Nephron progenitor cell (in vitro differentiated cells): ENCODE data around the gene IGSF6.
A peak's percentile ranks its signal among the peaks of the same experiment; 100 is the strongest.

Experiments used
- DNase-seq: peaks from one replicate; pipeline ENCODE4 v3.0.0; 2021
- H3K27ac Mint-ChIP-seq: 2 replicates; pipeline ENCODE4 v1.8.0; 2021; ENCODE audit warnings: mild to moderate bottlenecking, moderate library complexity, mixed read lengths
- H3K27me3 Mint-ChIP-seq: 2 replicates; pipeline ENCODE4 v1.8.0; 2021; ENCODE audit warnings: mild to moderate bottlenecking, low read depth, mixed read lengths; ENCODE audit not compliant: poor library complexity
- H3K36me3 Mint-ChIP-seq: 2 replicates; pipeline ENCODE4 v1.8.0; 2021; ENCODE audit warnings: low read depth, mixed read lengths
- H3K4me1 Mint-ChIP-seq: 2 replicates; pipeline ENCODE4 v1.8.0; 2021; ENCODE audit warnings: mixed read lengths
- H3K4me3 Mint-ChIP-seq: 2 replicates; pipeline ENCODE4 v1.8.0; 2021; ENCODE audit warnings: mild to moderate bottlenecking, moderate library complexity, mixed read lengths
- H3K9me3 Mint-ChIP-seq: 2 replicates; pipeline ENCODE4 v1.8.0; 2021; ENCODE audit warnings: mild to moderate bottlenecking, moderate library complexity, mixed read lengths
- CTCF ChIP-seq: fragments of 200-600 bp; sonication (generic); IDR thresholded peaks from 2 replicates; pipeline ENCODE4 v1.5.0; 2021; ENCODE audit warnings: antibody characterized with exemption

IGSF6 gene

GRCh38 chr16:21656795-21657768, 4.7 kb upstream of the IGSF6 start:
- H3K4me3 Mint-ChIP-seq, result no peak overlapping the region
- H3K36me3 Mint-ChIP-seq, result peaks cover 42% of the 10 kb centered on the region
- peak; percentile 36 for DNase-seq
- peaks cover 4% of the 10 kb centered on the region for H3K27me3 Mint-ChIP-seq
- TF ChIP-seq CTCF, result peak; percentile 85
- peak overlapping the region; percentile 52 for H3K27ac Mint-ChIP-seq
- H3K4me1 Mint-ChIP-seq, result peaks cover 5% of the 10 kb centered on the region
- H3K9me3 Mint-ChIP-seq, result no peaks in the 10 kb centered on the region

GRCh38 chr16:21654881-21655280, 2.5 kb upstream of the IGSF6 start:
- no peak for DNase-seq

GRCh38 chr16:21654466-21654865, 2.1 kb upstream of the IGSF6 start:
- no peak for TF ChIP-seq CTCF
- Mint-ChIP-seq H3K4me1 (peaks cover 5% of the 10 kb centered on the region), H3K9me3 (no peaks in the 10 kb centered on the region), H3K27ac (peak overlapping the region; percentile 6), H3K4me3 (no peak overlapping the region), H3K27me3 (peaks cover 4% of the 10 kb centered on the region), H3K36me3 (peaks cover 36% of the 10 kb centered on the region)
- no peak for DNase-seq

More at GRCh38 chr16:21654881-21655280, 2.5 kb upstream of the IGSF6 start:
- H3K4me3 Mint-ChIP-seq, result no peak overlapping the region
- no peaks in the 10 kb centered on the region for H3K9me3 Mint-ChIP-seq
- no peak for TF ChIP-seq CTCF
- H3K36me3 Mint-ChIP-seq, result peaks cover 36% of the 10 kb centered on the region
- peak overlapping the region; percentile 6 for H3K27ac Mint-ChIP-seq
- H3K27me3 Mint-ChIP-seq, result peaks cover 4% of the 10 kb centered on the region
- peaks cover 5% of the 10 kb centered on the region for H3K4me1 Mint-ChIP-seq

- Mint-ChIP-seq H3K4me3 (no peak overlapping the region), H3K27me3 (peaks cover 4% of the 10 kb centered on the region), H3K4me1 (peaks cover 5% of the 10 kb centered on the region), H3K9me3 (no peaks in the 10 kb centered on the region), H3K27ac (no peak overlapping the region), H3K36me3 (peaks cover 36% of the 10 kb centered on the region)
- no peak for TF ChIP-seq CTCF
- no peak for DNase-seq
Measured at GRCh38 chr16:21653571-21653970, 1.2 kb upstream of the IGSF6 start.

GRCh38 chr16:21651515-21651914, 893 bp downstream of the IGSF6 start:
- Mint-ChIP-seq H3K4me3 (no peak overlapping the region), H3K36me3 (peaks cover 35% of the 10 kb centered on the region), H3K27ac (no peak overlapping the region), H3K27me3 (no peaks in the 10 kb centered on the region), H3K4me1 (peaks cover 9% of the 10 kb centered on the region), H3K9me3 (no peaks in the 10 kb centered on the region)
- no peak for TF ChIP-seq CTCF
- no peak for DNase-seq
